ENCODE measurements around the gene WASF3. TPM values are rescaled to one million over a fixed set of nuclear protein-coding genes. Genes with fewer than 3 reads are reported as not detected.

WASF3 gene
- total RNA-seq, 1 experiment from 2014 or later, result 3.4 TPM

GRCh38 chr13:26685606-26686005, 128.1 kb downstream of the WASF3 start:
- Histone ChIP-seq H3K4me2 (ENCODE audit: low read length) (no peak overlapping the region), H3K27me3 (ENCODE audit: insufficient read depth, low read length) (no peaks in the 10 kb centered on the region), H3K36me3 (ENCODE audit: control insufficient read depth in 1 of 2, insufficient read depth in 2 of 2, low read length in 2 of 2) (no peaks in the 10 kb centered on the region), H4K20me1 (ENCODE audit: insufficient read depth) (no peaks in the 10 kb centered on the region), H3K9ac (ENCODE audit: low read length) (no peak overlapping the region), H3K9me2 (ENCODE audit: insufficient read depth) (no peaks in the 10 kb centered on the region), H3K9me3 (ENCODE audit: control insufficient read depth in 1 of 2, insufficient read depth in 1 of 2, low read depth in 1 of 2, low read length in 2 of 2) (no peaks in the 10 kb centered on the region), H3K4me1 (ENCODE audit: control insufficient read depth in 1 of 2, insufficient read depth in 2 of 2, low read length in 2 of 2) (peaks cover 0 to 1% of the 10 kb centered on the region in 2 experiments; a peak in 1 of 4 replicates), H3K4me3 (replicated peaks in 1 of 2; ENCODE audit: low read depth in 1 of 2, low read length in 2 of 2) (no peak overlapping the region), H3K79me2 (ENCODE audit: insufficient read depth, low read length) (no peaks in the 10 kb centered on the region), H3K27ac (ENCODE audit: low read depth, low read length) (no peak overlapping the region), H2AFZ (ENCODE audit: low read depth, low read length, poor library complexity, severe bottlenecking) (no peak overlapping the region)
- intact Hi-C loops (cut with micrococcal nuclease), result no loop called here
- POLR2A ChIA-PET, result no interaction called here
- ATAC-seq, result no peak
- DNase-seq (ENCODE audit: low read depth, low spot score), result no peak
- CTCF ChIA-PET, result no interaction called here
- BruUV-seq (replicated peaks), result no TSS peak
- RAD21 ChIA-PET (ENCODE audit: low non-redundant PET in 1 of 2, low total read pairs in 2 of 2, uncharacterized antibody in 2 of 2, unreplicated experiment in 2 of 2), result no interaction called here
- no peak for TF ChIP-seq TCF7L2 (IDR thresholded peaks at IDR 0.05; ENCODE audit: borderline replicate concordance, extremely low read depth, insufficient read depth, insufficient read length)

- Histone ChIP-seq H3K9ac (ENCODE audit: low read length) (no peak overlapping the region), H3K4me1 (ENCODE audit: control insufficient read depth in 1 of 2, insufficient read depth in 2 of 2, low read length in 2 of 2) (no peaks in the 10 kb centered on the region), H3K4me3 (replicated peaks in 1 of 2; ENCODE audit: low read depth in 1 of 2, low read length in 2 of 2) (no peak overlapping the region), H3K36me3 (ENCODE audit: control insufficient read depth in 1 of 2, insufficient read depth in 2 of 2, low read length in 2 of 2) (no peaks in the 10 kb centered on the region), H3K9me3 (ENCODE audit: control insufficient read depth in 1 of 2, insufficient read depth in 1 of 2, low read depth in 1 of 2, low read length in 2 of 2) (no peaks in the 10 kb centered on the region), H3K4me2 (ENCODE audit: low read length) (no peak overlapping the region), H3K9me2 (ENCODE audit: insufficient read depth) (no peaks in the 10 kb centered on the region), H4K20me1 (ENCODE audit: insufficient read depth) (no peaks in the 10 kb centered on the region), H2AFZ (ENCODE audit: low read depth, low read length, poor library complexity, severe bottlenecking) (no peak overlapping the region), H3K27ac (ENCODE audit: low read depth, low read length) (no peak overlapping the region), H3K79me2 (ENCODE audit: insufficient read depth, low read length) (no peaks in the 10 kb centered on the region), H3K27me3 (ENCODE audit: insufficient read depth, low read length) (no peaks in the 10 kb centered on the region)
- POLR2A ChIA-PET, result no interaction called here
- DNase-seq (ENCODE audit: low read depth, low spot score) (no peak), ATAC-seq (no peak)
- CTCF ChIA-PET, result interaction anchor here (1.0 to 1.1 kb wide), 2 partner anchors 12 to 502 kb away, joined by 3 to 6 read pairs; no protein-coding TSS in a partner anchor
- no TSS peak for BruUV-seq (replicated peaks)
- RAD21 ChIA-PET (ENCODE audit: low non-redundant PET in 1 of 2, low total read pairs in 2 of 2, uncharacterized antibody in 2 of 2, unreplicated experiment in 2 of 2), result no interaction called here
- intact Hi-C loops (cut with micrococcal nuclease), result no loop called here
- TF ChIP-seq REST (IDR thresholded peaks at IDR 0.05; ENCODE audit: low read depth), result no peak
- TF ChIP-seq TCF7L2 (IDR thresholded peaks at IDR 0.05; ENCODE audit: borderline replicate concordance, extremely low read depth, insufficient read depth, insufficient read length), result no peak
- TF ChIP-seq POLR2A (IDR thresholded peaks at IDR 0.05; ENCODE audit: borderline replicate concordance, extremely low read depth, insufficient read depth, insufficient read length), result no peak
- TF ChIP-seq ATF3 (IDR thresholded peaks at IDR 0.05), result no peak
- TF ChIP-seq CBX3 (IDR thresholded peaks at IDR 0.05; ENCODE audit: low read depth), result no peak
- no peak for TF ChIP-seq SRF (IDR thresholded peaks at IDR 0.05; ENCODE audit: low read depth)
- TF ChIP-seq CTCF (IDR thresholded peaks at IDR 0.05 in 2 of 3, conservative IDR thresholded peaks at IDR 0.05 in 1 of 3; ENCODE audit: borderline replicate concordance in 1 of 3, insufficient read depth in 1 of 3, low read depth in 2 of 3, low read length in 2 of 3), result no peak
- TF ChIP-seq EZH2phosphoT487 (IDR thresholded peaks at IDR 0.05; ENCODE audit: borderline replicate concordance), result no peak
- no peak for TF ChIP-seq YY1 (IDR thresholded peaks at IDR 0.05; ENCODE audit: extremely low read depth, insufficient replicate concordance, low read depth, low read length)
- TF ChIP-seq MAX (IDR thresholded peaks at IDR 0.05), result no peak
- no peak for TF ChIP-seq RAD21 (IDR thresholded peaks at IDR 0.05; ENCODE audit: low read depth)
- TF ChIP-seq CEBPB (IDR thresholded peaks at IDR 0.05; ENCODE audit: low read depth), result no peak
- no peak for TF ChIP-seq POLR2AphosphoS5 (IDR thresholded peaks at IDR 0.05; ENCODE audit: low read depth, low read length)
- no peak for TF ChIP-seq ELF1 (IDR thresholded peaks at IDR 0.05; ENCODE audit: borderline replicate concordance, low read depth)
- TF ChIP-seq JUND (IDR thresholded peaks at IDR 0.05), result no peak
- TF ChIP-seq ZFX (IDR thresholded peaks at IDR 0.05), result no peak
- TF ChIP-seq EZH2 (IDR thresholded peaks at IDR 0.05), result no peak
Measured at GRCh38 chr13:26686285-26686684, 128.8 kb downstream of the WASF3 start.
